Measurements from ENCODE around the gene CTSL.

- TF ChIP-seq EZH2 (IDR thresholded peaks at IDR 0.05; ENCODE audit: low read length), result no peak
- TF ChIP-seq CTCF (optimal IDR thresholded peaks at IDR 0.05 in 1 of 3, IDR thresholded peaks at IDR 0.05 in 1 of 3, conservative IDR thresholded peaks at IDR 0.05 in 1 of 3; ENCODE audit: extremely low read depth in 1 of 3, insufficient read depth in 2 of 3, low read length in 3 of 3), result no peak
These were observed 22.2 kb upstream of the CTSL start for GRCh38 chr9:87703636-87704276.

Data from keratinocyte (primary cell).